H1 (cell line): ENCODE data around the gene COMMD6. TPM values are rescaled to one million over a fixed set of nuclear protein-coding genes. Genes with fewer than 3 reads are reported as not detected.
A peak's percentile ranks its signal among the peaks of the same experiment; 100 is the strongest.

ENCODE experiments used
- CTCF ChIA-PET: fragments of 300-600 bp; sonication (Branson Sonifier 250); formaldehyde crosslinking; loops from one replicate; lab custom pipeline; 2021; ENCODE audit not compliant: partially characterized antibody; lab: Charles Lee
- POLR2A ChIA-PET: fragments of 300-600 bp; sonication (Branson Sonifier 250); formaldehyde crosslinking; loops from one replicate; lab custom pipeline; 2021; ENCODE audit warnings: inconsistent platforms; ENCODE audit not compliant: partially characterized antibody; lab: Charles Lee
- DNase-seq, 2 experiments: peaks; one replicate each; pipeline versions ENCODE4 v3.0.0 to v3.0.0-alpha.2; 2010 to 2022; ENCODE audit warnings: low spot score in 2 of 2, low read depth in 1 of 2, mixed read lengths in 1 of 2
- FAIRE-seq: peaks from 2 replicates; lab custom pipeline; 2011; peaks lifted over from hg19 to GRCh38; lab: Jason Lieb, UNC
- H2AFZ ChIP-seq: 2 replicates; pipeline ENCODE4 v1.8.1; 2012; ENCODE audit warnings: low read length, inconsistent platforms
- H2AK5ac ChIP-seq: 2 replicates; pipeline ENCODE4 v1.6.1; 2013; ENCODE audit warnings: low read depth, low read length
- H2BK120ac ChIP-seq: replicated peaks from 2 replicates; pipeline ENCODE3; 2013; ENCODE audit warnings: low read depth, low read length, inconsistent platforms
- H2BK12ac ChIP-seq: 2 replicates; pipeline ENCODE4 v1.6.1; 2013; ENCODE audit warnings: low read depth, low read length
- H2BK15ac ChIP-seq: 2 replicates; pipeline ENCODE4 v1.6.1; 2013; ENCODE audit warnings: low read length
- H2BK20ac ChIP-seq: 2 replicates; pipeline ENCODE4 v1.6.1; 2013; ENCODE audit warnings: low read length
- H2BK5ac ChIP-seq: 2 replicates; pipeline ENCODE4 v1.6.1; 2013; ENCODE audit warnings: low read depth, low read length
- H3K14ac ChIP-seq: 2 replicates; pipeline ENCODE4 v1.6.1; 2013; ENCODE audit warnings: inconsistent platforms; ENCODE audit not compliant: insufficient read length
- H3K18ac ChIP-seq: 2 replicates; pipeline ENCODE4 v1.6.1; 2013; ENCODE audit warnings: low read length; ENCODE audit errors: extremely low read depth
- H3K23ac ChIP-seq: 2 replicates; pipeline ENCODE4 v1.6.1; 2013; ENCODE audit warnings: inconsistent platforms; ENCODE audit not compliant: insufficient read length
- H3K23me2 ChIP-seq: 2 replicates; pipeline ENCODE4 v1.6.1; 2013; ENCODE audit warnings: low read depth, low read length
- H3K27ac ChIP-seq: 2 replicates; pipeline ENCODE4 v1.6.1; 2011; ENCODE audit warnings: low read depth, low read length, inconsistent platforms
- H3K27me3 ChIP-seq, 4 experiments: replicated peaks in 1 of 4; 1 replicate in 1 of 4; 2 replicates in 3 of 4; pipeline versions ENCODE4 v1.6.1 to v1.8.1; 2011 to 2013; ENCODE audit warnings: low read length in 3 of 4, mild to moderate bottlenecking in 3 of 4, inconsistent platforms in 2 of 4, mixed read lengths in 2 of 4, moderate library complexity in 1 of 4; ENCODE audit not compliant: control insufficient read depth in 3 of 4, insufficient read depth in 3 of 4; ENCODE audit errors: extremely low read depth in 1 of 4
- H3K36me3 ChIP-seq, 4 experiments: 2 replicates each; pipeline versions ENCODE4 v1.6.1 to v1.8.1; 2011 to 2013; ENCODE audit warnings: mild to moderate bottlenecking in 4 of 4, low read length in 3 of 4, moderate library complexity in 2 of 4, control low read depth in 1 of 4, inconsistent platforms in 1 of 4; ENCODE audit not compliant: insufficient read depth in 4 of 4, control insufficient read depth in 2 of 4
- H3K4ac ChIP-seq: replicated peaks from 2 replicates; pipeline ENCODE3; 2013; ENCODE audit warnings: low read length, low read depth, mixed read lengths, inconsistent platforms; ENCODE audit not compliant: insufficient read length
- H3K4me1 ChIP-seq, 4 experiments: replicated peaks in 1 of 4; 1 replicate in 1 of 4; 2 replicates in 3 of 4; pipeline versions ENCODE4 v1.6.1 to v1.8.1; 2011 to 2013; ENCODE audit warnings: low read length in 3 of 4, inconsistent platforms in 2 of 4, mixed read lengths in 1 of 4; ENCODE audit not compliant: insufficient read depth in 4 of 4, control insufficient read depth in 3 of 4
- H3K4me2 ChIP-seq, 2 experiments: 2 replicates each; pipeline versions ENCODE4 v1.6.1 to v1.8.1; 2011 to 2013; ENCODE audit warnings: low read depth in 2 of 2, low read length in 2 of 2, control low read depth in 1 of 2, inconsistent platforms in 1 of 2, mild to moderate bottlenecking in 1 of 2; ENCODE audit not compliant: insufficient read depth in 1 of 2
- H3K4me3 ChIP-seq, 4 experiments: fragments of 200-600, 300-600 bp in 1 of 4; sonication (generic), shearing (Covaris generic), sonication (Bioruptor Twin) in 1 of 4; 2 replicates each; pipeline versions ENCODE4 v1.5.1 to v1.8.1; 2011 to 2016; ENCODE audit warnings: low read length in 4 of 4, low read depth in 3 of 4, control low read depth in 2 of 4, inconsistent platforms in 2 of 4, mild to moderate bottlenecking in 2 of 4, mixed read lengths in 1 of 4, moderate library complexity in 1 of 4; ENCODE audit not compliant: insufficient read depth in 2 of 4; ENCODE audit errors: extremely low read depth in 1 of 4
- H3K56ac ChIP-seq: replicated peaks from 2 replicates; pipeline ENCODE3; 2013; ENCODE audit warnings: low read depth, mild to moderate bottlenecking, mixed read lengths, low read length, inconsistent platforms; ENCODE audit not compliant: insufficient read length
- H3K79me1 ChIP-seq: 2 replicates; pipeline ENCODE4 v1.6.1; 2013; ENCODE audit warnings: low read depth, low read length, control low read depth
- H3K79me2 ChIP-seq, 2 experiments: 2 replicates each; pipeline versions ENCODE4 v1.6.1 to v1.8.1; 2012 to 2013; ENCODE audit warnings: low read length in 2 of 2, mild to moderate bottlenecking in 2 of 2, inconsistent platforms in 1 of 2; ENCODE audit not compliant: insufficient read depth in 2 of 2, control insufficient read depth in 1 of 2
- H3K9ac ChIP-seq, 4 experiments: replicated peaks in 1 of 4; 1 replicate in 1 of 4; 2 replicates in 3 of 4; pipeline versions ENCODE4 v1.6.1 to v1.8.1; 2011 to 2013; ENCODE audit warnings: low read depth in 3 of 4, low read length in 3 of 4, control low read depth in 2 of 4, mild to moderate bottlenecking in 2 of 4, moderate library complexity in 2 of 4, inconsistent platforms in 1 of 4; ENCODE audit errors: extremely low read depth in 1 of 4
- H3K9me3 ChIP-seq, 2 experiments: 2 replicates each; pipeline versions ENCODE4 v1.6.1 to v1.8.1; 2012 to 2013; ENCODE audit warnings: mild to moderate bottlenecking in 2 of 2, moderate library complexity in 2 of 2, control low read depth in 1 of 2, inconsistent platforms in 1 of 2, low read depth in 1 of 2, low read length in 1 of 2, mixed read lengths in 1 of 2; ENCODE audit not compliant: insufficient read depth in 2 of 2
- H4K20me1 ChIP-seq, 2 experiments: replicated peaks in 1 of 2; 2 replicates each; pipeline versions ENCODE3 to v1.8.1; 2011 to 2013; ENCODE audit warnings: inconsistent platforms in 2 of 2, low read length in 2 of 2, mild to moderate bottlenecking in 1 of 2; ENCODE audit not compliant: insufficient read depth in 2 of 2, control insufficient read depth in 1 of 2
- H4K5ac ChIP-seq: 2 replicates; pipeline ENCODE4 v1.6.1; 2013; ENCODE audit warnings: low read length, low read depth, mixed read lengths, inconsistent platforms; ENCODE audit not compliant: insufficient read length
- H4K8ac ChIP-seq: 2 replicates; pipeline ENCODE4 v1.8.0; 2013; ENCODE audit warnings: mild to moderate bottlenecking, moderate library complexity, low read length, inconsistent platforms; ENCODE audit not compliant: insufficient read depth; ENCODE audit errors: extremely low read depth
- H4K91ac ChIP-seq: replicated peaks from 2 replicates; pipeline ENCODE3; 2013; ENCODE audit warnings: low read length, mixed read lengths, inconsistent platforms; ENCODE audit not compliant: insufficient read length
- ASH2L ChIP-seq: fragments of 200-600, 300-600 bp; sonication (generic); IDR thresholded peaks from one replicate; pipeline ENCODE4 v1.7.1; 2017; ENCODE audit warnings: low read length
- EP300 ChIP-seq, 2 experiments: IDR thresholded peaks; 1 replicate in 1 of 2; 2 replicates in 1 of 2; pipeline ENCODE4 v1.6.1; 2011 to 2012; ENCODE audit warnings: low read depth in 2 of 2, low read length in 2 of 2, mild to moderate bottlenecking in 2 of 2, borderline replicate concordance in 1 of 2, inconsistent platforms in 1 of 2, moderate library complexity in 1 of 2
- HDAC6 ChIP-seq: IDR thresholded peaks from one replicate; pipeline ENCODE4 v1.7.1; 2012; ENCODE audit warnings: low read depth, mild to moderate bottlenecking, inconsistent platforms, low read length, moderate library complexity
- MAFK ChIP-seq: IDR thresholded peaks from 2 replicates; pipeline ENCODE4 v1.6.1; 2012; ENCODE audit warnings: low read depth, mild to moderate bottlenecking, improper control_type of control experiment, low read length
- RNF2 ChIP-seq: fragments of 200-900, 300-1000 bp; sonication (generic); IDR thresholded peaks from 2 replicates; pipeline ENCODE4 v1.7.1; 2016; ENCODE audit warnings: borderline replicate concordance, low read depth, mild to moderate bottlenecking, antibody characterized with exemption, low read length; ENCODE audit not compliant: poor library complexity, severe bottlenecking; ENCODE audit errors: missing control alignments
- SAP30 ChIP-seq: fragments of 300-600 bp; sonication (generic); IDR thresholded peaks from 2 replicates; pipeline ENCODE4 v1.7.1; 2012; ENCODE audit warnings: low read length, moderate library complexity, mild to moderate bottlenecking, inconsistent platforms; ENCODE audit not compliant: insufficient read depth, insufficient replicate concordance
- SIN3A ChIP-seq, 2 experiments: IDR thresholded peaks in 1 of 2; conservative IDR thresholded peaks in 1 of 2; 2 replicates each; pipeline ENCODE4 v1.6.1; 2011 to 2012; ENCODE audit warnings: low read length in 2 of 2, improper control_type of control experiment in 1 of 2, low read depth in 1 of 2, mild to moderate bottlenecking in 1 of 2
- SIRT6 ChIP-seq: IDR thresholded peaks from one replicate; pipeline ENCODE4 v1.7.1; 2012; ENCODE audit warnings: low read length, inconsistent platforms
- SIX5 ChIP-seq: IDR thresholded peaks from 2 replicates; pipeline ENCODE4 v1.6.1; 2011; ENCODE audit warnings: mild to moderate bottlenecking, low read depth, low read length
- TAF1 ChIP-seq: IDR thresholded peaks from 2 replicates; pipeline ENCODE4 v1.6.1; 2011; ENCODE audit warnings: mild to moderate bottlenecking, low read depth, low read length
- TEAD4 ChIP-seq: IDR thresholded peaks from 2 replicates; pipeline ENCODE4 v1.6.1; 2012; ENCODE audit warnings: low read depth, low read length, inconsistent platforms, mixed read lengths
- WGBS, 2 experiments: shearing (Covaris generic) in 1 of 2; methylation state at CpG; one replicate each; pipeline versions ENCODE4 v1.1.6 to v1.1.7; 2013 to 2015; ENCODE audit warnings: low lambda C conversion rate in 2 of 2, mixed read lengths in 2 of 2, inconsistent platforms in 1 of 2, low coverage in 1 of 2, missing lambda C conversion rate in 1 of 2; ENCODE audit not compliant: insufficient replicate concordance in 2 of 2, insufficient coverage in 1 of 2, insufficient read length in 1 of 2; ENCODE audit errors: extremely low coverage in 1 of 2, missing lambda C conversion rate in 1 of 2; 5-methylcytosine and 5-hydroxymethylcytosine counted together
- polyA plus RNA-seq, 7 experiments: library from polyadenylated mRNA; depleted of rRNA in 3 of 7; stranded (reverse) in 5 of 7; unstranded in 2 of 7; fragments of >200 nt in 5 of 7; fragments of 200-250 nt in 2 of 7; gene quantifications; 1 replicate in 5 of 7; 2 replicates in 1 of 7; 4 replicates in 1 of 7; pipeline versions ENCODE4 v1.2.1 to v1.2.3, GENCODE V29; 2011 to 2013; ENCODE audit warnings: missing spikeins in 2 of 7, mixed read lengths in 2 of 7
- total RNA-seq: library from RNA; stranded (reverse); fragmentation: NEBNext Ultra II Directional; extraction: Animal tissue kit (Norgen Biotek cat#: 25700); gene quantifications from 2 replicates; pipeline ENCODE4 v1.2.1, GENCODE V29; 2021

The COMMD6 gene
- total and polyA plus RNA-seq, 2 of the 8 experiments (the other 6 are each of a cell fraction or from before 2014, with no cell fraction given), result 53.2 to 122 TPM

- H3K27me3 ChIP-seq, result no peaks in the 10 kb centered on the region
- no peak overlapping the region for H4K5ac ChIP-seq
- no peak for DNase-seq
- no peak overlapping the region for H2BK120ac ChIP-seq
- no peak overlapping the region for H3K4ac ChIP-seq
- no peak overlapping the region for H3K27ac ChIP-seq
- peak overlapping the region; percentile 82 for H2AFZ ChIP-seq
- peaks cover 0 to 7% (median 2%) of the 10 kb centered on the region in 4 experiments; a peak in 2 of 7 replicates for H3K4me1 ChIP-seq
- 3% methylated on average over 10 of the region's 10 CpGs; no CpG with 5 or more reads in 1 of the 2 experiments for WGBS, 2 experiments
- no peaks in the 10 kb centered on the region for H3K9me3 ChIP-seq
- H4K91ac ChIP-seq, result no peak overlapping the region
- H3K9ac ChIP-seq, result peak overlapping the region in 3 of 4 experiments; percentile 45 to 93 (median 92); a peak in 5 of 7 replicates
- H2BK5ac ChIP-seq, result no peak overlapping the region
- POLR2A ChIA-PET, result interaction anchor here (0.6 to 2.0 kb wide), 3 partner anchors 13 to 76 kb away, joined by 3 to 8 read pairs (median 3); partner anchors contain the start of gene COMMD6
- peak overlapping the region; percentile 90 to 93 (median 93) for H3K4me3 ChIP-seq
- no peak overlapping the region for H3K14ac ChIP-seq
- H3K79me1 ChIP-seq, result no peaks in the 10 kb centered on the region; the same call in 1 of the 2 replicates
- peak overlapping the region; percentile 76 to 85 for H3K4me2 ChIP-seq
- no peak overlapping the region for H3K23ac ChIP-seq
- no peak overlapping the region for H2BK15ac ChIP-seq
- H3K36me3 ChIP-seq, result peaks cover 0 to 4% (median 2%) of the 10 kb centered on the region in 4 experiments; a peak in 3 of 8 replicates
- peak overlapping the region; percentile 33 for H3K56ac ChIP-seq
- no peak overlapping the region for H2AK5ac ChIP-seq
- peaks cover 0 to 29% of the 10 kb centered on the region in 2 experiments; a peak in 2 of 4 replicates for H3K79me2 ChIP-seq
- H2BK12ac ChIP-seq, result no peak overlapping the region
- H2BK20ac ChIP-seq, result no peak overlapping the region
- H4K20me1 ChIP-seq, result no peaks in the 10 kb centered on the region
- peaks cover 4% of the 10 kb centered on the region for H3K23me2 ChIP-seq
- H3K18ac ChIP-seq, result no peak overlapping the region
- no peak for FAIRE-seq
- H4K8ac ChIP-seq, result peak overlapping the region; percentile 54; the same call in 1 of the 2 replicates
- CTCF ChIA-PET, result interaction anchor here (0.5 to 1.2 kb wide), 7 partner anchors 9 to 233 kb away, joined by 3 to 4 read pairs (median 3); partner anchors contain the start of gene COMMD6
- TF ChIP-seq SAP30 (peak; percentile 94), EP300 (IDR thresholded peaks at IDR 0.05; ENCODE audit: borderline replicate concordance in 1 of 2, low read depth in 2 of 2, low read length in 2 of 2) (no peak), TAF1 (no peak), HDAC6 (no peak), ASH2L (peak; percentile 45), MAFK (no peak), SIN3A (conservative IDR thresholded peaks at IDR 0.05 in 1 of 2, IDR thresholded peaks at IDR 0.05 in 1 of 2; ENCODE audit: low read depth in 1 of 2, low read length in 2 of 2) (no peak), SIX5 (no peak), TEAD4 (no peak), RNF2 (no peak), SIRT6 (no peak)
Observed at GRCh38 chr13:75550159-75550567, 12.5 kb upstream of the COMMD6 start.
